Testis (tissue), 2 donors: ENCODE data around the gene RNF169.

Source experiments
- POLR2A ChIP-seq: fragments of 450-650 bp; IDR thresholded peaks from one replicate; pipeline ENCODE4 v1.6.1; 2017; ENCODE audit warnings: antibody characterized with exemption, mild to moderate bottlenecking, moderate library complexity
- TF ChIP-seq, protein P1 (sequence below), 3 experiments: fragments of 450-650 bp in 2 of 3; fragments of 200-600 bp in 1 of 3; sonication (generic) in 1 of 3; IDR thresholded peaks; one replicate each; pipeline ENCODE4 v1.5.1; 2016 to 2019; ENCODE audit warnings: antibody characterized with exemption in 3 of 3, mild to moderate bottlenecking in 2 of 3, moderate library complexity in 1 of 3

DNA sequence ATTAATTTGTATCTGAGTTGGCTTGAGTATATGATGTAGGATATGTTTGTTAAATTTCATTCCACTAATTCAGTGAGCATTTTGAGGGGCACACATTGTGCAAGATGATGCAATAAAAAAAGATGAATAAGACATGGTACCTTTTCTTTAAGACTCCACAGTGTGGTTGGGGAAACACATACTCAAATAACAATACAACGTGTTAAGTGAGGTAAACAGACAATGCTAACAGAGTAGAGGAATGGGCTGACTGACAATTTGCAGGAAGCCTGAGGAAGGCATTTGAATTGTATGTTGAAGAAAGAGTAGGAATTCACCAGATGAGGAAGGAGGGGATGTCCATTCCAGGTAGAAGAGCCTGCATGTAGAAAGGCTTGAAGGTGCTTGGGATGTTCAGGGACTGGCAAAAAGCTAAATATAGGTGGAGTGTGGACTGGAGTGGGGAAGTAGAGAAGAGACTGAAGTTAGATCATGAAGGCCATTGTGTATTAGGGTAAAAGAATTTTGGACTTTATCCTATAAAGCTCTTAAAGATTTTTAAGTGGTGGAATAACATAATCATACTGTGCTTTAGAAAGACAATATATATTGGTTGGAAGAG lies 6.8 kb downstream of the RNF169 start:
- TF ChIP-seq, protein P1, sequence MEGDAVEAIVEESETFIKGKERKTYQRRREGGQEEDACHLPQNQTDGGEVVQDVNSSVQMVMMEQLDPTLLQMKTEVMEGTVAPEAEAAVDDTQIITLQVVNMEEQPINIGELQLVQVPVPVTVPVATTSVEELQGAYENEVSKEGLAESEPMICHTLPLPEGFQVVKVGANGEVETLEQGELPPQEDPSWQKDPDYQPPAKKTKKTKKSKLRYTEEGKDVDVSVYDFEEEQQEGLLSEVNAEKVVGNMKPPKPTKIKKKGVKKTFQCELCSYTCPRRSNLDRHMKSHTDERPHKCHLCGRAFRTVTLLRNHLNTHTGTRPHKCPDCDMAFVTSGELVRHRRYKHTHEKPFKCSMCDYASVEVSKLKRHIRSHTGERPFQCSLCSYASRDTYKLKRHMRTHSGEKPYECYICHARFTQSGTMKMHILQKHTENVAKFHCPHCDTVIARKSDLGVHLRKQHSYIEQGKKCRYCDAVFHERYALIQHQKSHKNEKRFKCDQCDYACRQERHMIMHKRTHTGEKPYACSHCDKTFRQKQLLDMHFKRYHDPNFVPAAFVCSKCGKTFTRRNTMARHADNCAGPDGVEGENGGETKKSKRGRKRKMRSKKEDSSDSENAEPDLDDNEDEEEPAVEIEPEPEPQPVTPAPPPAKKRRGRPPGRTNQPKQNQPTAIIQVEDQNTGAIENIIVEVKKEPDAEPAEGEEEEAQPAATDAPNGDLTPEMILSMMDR (IDR thresholded peaks at IDR 0.05) = no peak
- TF ChIP-seq POLR2A = no peak
